Ureter (tissue), 1 donor: ENCODE data around the gene XAF1. TPM values are rescaled to one million over a fixed set of nuclear protein-coding genes. Genes with fewer than 3 reads are reported as not detected.
"Not testable (repeated sequence)": the region's sequence is repeated elsewhere in the genome, so short reads cannot be mapped to it uniquely, and the experiment has no call there.

ENCODE experiments used
- DNase-seq: peaks from one replicate; pipeline ENCODE4 v3.0.0-alpha.2; 2020; ENCODE audit warnings: low spot score
- total RNA-seq: library from RNA; stranded (reverse); gene quantifications from one replicate; pipeline ENCODE4 v1.2.4, GENCODE V29; 2023
- donor health status: DM: yes; HTN: yes; CAD: no.

XAF1 gene
- total RNA-seq, 1 donor from 2014 or later, result 55.0 TPM

DNA sequence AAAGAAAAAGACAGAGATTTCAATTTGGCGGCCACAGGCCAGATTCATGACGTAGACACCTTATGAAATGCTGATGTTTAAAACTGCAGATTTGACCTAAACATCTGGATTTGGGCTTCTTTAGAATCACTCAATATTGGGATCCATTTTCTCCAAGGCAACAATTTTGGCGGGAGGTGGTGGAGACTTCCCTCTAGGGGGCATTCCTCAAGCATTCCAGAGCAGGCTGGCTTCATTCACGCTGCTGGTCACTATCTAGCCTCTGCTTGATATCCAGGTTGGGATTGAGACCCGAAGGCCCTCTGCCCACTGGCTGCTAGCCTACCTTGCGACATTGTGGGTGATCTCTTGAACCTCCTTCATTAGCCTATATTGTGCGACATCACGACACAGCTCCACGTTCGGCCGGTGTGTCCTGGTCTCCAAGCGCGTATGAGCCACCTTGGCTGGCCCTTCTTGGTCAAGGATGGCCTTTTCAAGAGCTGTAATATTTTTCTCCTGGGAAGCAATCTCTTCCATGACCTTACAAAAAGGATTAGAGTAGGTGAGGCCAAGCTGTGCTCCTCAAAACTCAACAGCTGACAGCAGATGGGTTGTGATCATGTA is 44.7 kb downstream of the XAF1 start:
- no peak for DNase-seq

DNA sequence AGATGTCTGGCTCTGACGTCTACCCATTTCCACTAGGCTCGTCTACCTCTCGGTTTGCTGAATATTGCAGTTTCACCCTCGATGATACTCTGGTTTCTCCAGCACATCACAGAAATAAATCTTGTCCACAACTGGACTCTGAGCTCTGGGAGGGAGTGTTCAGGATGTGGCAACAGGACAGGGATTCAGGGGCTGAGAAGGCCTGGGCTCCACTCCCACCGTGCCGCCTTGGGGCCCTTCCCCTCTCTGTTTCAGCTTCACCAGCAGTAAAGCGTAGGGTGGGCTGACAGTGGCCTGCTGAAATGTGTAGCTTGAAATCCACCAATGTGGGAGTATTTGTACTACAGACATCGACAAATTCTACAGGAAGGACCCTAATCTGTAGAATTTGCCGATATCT is 55.7 kb downstream of the XAF1 start:
- no peak for DNase-seq

DNA sequence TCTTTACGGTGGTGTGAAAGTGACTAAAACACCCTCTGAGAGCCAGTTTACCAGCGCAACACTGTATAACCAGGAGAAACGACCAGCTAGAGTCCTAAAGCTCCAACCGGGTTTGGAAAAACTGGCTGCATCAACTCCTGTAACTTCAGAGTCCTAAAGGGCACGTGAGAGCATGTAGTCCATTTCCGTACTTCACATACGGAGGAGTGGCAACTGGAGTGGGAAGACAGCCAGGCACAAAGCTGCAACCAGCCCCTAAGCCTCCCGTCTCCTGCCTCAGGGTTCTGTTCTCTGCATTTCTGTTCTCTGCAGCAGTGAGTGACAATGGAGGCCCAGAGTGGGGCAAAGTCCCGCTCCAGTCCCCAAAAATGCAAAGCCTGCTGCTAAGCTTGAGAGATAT is 56.4 kb downstream of the XAF1 start:
- DNase-seq, result no peak

DNA sequence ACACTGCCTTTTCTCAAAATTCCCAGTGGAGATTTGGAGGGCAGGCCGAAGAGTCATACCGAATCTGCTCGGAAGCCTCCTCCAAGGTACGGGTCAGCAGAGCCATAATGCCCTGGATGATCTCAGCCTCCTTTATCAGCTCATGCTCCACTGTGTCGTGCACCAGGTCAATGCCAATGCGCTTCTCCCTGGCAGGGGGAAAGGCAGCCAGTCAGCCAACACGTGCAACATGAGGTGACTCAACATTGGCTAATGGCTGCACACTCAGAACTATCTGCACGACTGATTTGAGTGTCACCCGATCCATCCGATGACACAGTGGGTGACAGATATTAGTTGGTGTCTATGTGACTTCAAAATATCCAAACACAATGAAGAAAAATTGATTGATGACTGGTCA is 59.9 kb downstream of the XAF1 start:
- DNase-seq, result no peak

DNA sequence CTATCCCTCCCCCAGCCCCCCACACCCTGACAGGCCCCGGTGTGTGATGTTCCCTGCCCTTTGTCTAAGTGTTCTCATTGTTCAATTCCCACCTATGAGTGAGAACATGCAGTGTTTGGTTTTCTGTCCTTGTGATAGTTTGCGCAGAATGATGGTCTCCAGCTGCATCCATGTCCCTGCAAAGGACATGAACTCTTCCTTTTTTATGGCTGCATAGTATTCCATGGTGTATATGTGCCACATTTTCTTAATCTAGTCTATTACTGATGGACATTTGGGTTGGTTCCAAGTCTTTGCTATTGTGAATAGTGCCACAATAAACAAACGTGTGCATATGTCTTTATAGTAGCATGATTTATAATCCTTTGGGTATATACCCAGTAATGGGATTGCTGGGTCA is 60.5 kb downstream of the XAF1 start:
- DNase-seq, result not testable (repeated sequence)

DNA sequence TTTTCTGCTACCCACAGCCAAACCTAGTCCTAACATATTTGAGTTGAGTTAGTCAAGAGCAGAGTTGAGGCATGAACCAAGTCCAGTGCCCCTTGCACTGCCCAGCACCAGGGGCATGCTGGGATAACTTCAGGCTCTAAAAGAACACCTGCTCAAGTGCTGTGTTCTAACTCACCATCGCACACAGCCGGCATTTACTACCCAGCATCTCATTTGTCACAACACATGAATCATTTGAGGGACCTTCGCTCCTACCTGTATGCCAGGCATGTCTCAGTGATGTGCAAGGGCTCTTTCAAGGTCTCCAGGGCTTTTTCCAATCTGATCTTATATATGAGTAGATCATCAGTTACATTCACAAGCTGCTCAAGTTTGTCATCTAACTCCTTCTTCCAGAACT is 63.1 kb downstream of the XAF1 start:
- no peak for DNase-seq

DNA sequence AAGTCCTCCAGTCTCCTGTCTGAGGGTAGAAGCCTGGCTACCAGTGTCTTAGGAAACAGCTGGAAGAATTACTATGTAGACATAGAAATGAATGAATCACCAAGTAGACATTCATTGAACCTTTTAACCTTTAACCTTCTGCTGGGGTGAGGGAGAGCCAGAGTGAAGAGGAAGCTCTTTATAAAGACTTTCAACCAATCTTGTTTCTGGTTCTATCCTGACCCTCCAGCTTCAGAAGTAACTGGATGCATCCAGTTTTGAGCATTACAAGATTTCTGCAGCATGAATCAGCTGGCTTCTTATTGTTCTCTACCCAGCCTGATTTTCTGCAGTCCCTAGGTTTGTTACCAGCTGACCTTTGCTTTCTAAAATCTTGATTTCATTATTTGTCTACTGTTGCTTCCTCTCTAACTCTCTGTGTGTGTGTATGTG is 67.2 kb downstream of the XAF1 start:
- DNase-seq, result no peak

Other genes with a start within 250 kb of the XAF1 start
- gene PITPNM3, start 199.5 kb upstream of the XAF1 start, total RNA-seq, result 5.8 TPM
- 42.1 TPM for gene KIAA0753, start 115.3 kb upstream of the XAF1 start, total RNA-seq
- gene TXNDC17, start 115.0 kb upstream of the XAF1 start, total RNA-seq, result 89.4 TPM
- 23.9 TPM for gene MED31, start 104.4 kb upstream of the XAF1 start, total RNA-seq
- 1.8 TPM for gene C17orf100, start 104.3 kb upstream of the XAF1 start, total RNA-seq
- not detected for gene SLC13A5, start 42.7 kb upstream of the XAF1 start, total RNA-seq
- 0.23 TPM for gene FBXO39, start 20.2 kb downstream of the XAF1 start, total RNA-seq
- not detected for gene TEKT1, start 75.7 kb downstream of the XAF1 start, total RNA-seq
- 1.9 TPM for gene ALOX12, start 240.0 kb downstream of the XAF1 start, total RNA-seq